Rectal smooth muscle tissue (tissue), 1 donor: ENCODE data around the gene KMT2C.
"Not testable (repeated sequence)": the region's sequence is repeated elsewhere in the genome, so short reads cannot be mapped to it uniquely, and the experiment has no call there.

ENCODE experiments used
- H3K27ac ChIP-seq: one replicate; pipeline ENCODE4 v1.7.0; 2013; ENCODE audit warnings: low read depth, low read length, inconsistent platforms
- H3K27me3 ChIP-seq: one replicate; pipeline ENCODE4 v1.7.0; 2013; ENCODE audit warnings: low read length; ENCODE audit not compliant: control insufficient read depth, insufficient read depth
- H3K36me3 ChIP-seq: one replicate; pipeline ENCODE4 v1.7.0; 2013; ENCODE audit warnings: low read length; ENCODE audit not compliant: control insufficient read depth, insufficient read depth
- H3K4me1 ChIP-seq: one replicate; pipeline ENCODE4 v1.7.0; 2013; ENCODE audit warnings: low read length; ENCODE audit not compliant: control insufficient read depth, insufficient read depth
- H3K4me3 ChIP-seq: one replicate; pipeline ENCODE4 v1.7.0; 2013; ENCODE audit warnings: low read length
- H3K9ac ChIP-seq: one replicate; pipeline ENCODE4 v1.7.0; 2013; ENCODE audit warnings: low read length

The KMT2C gene

GRCh38 chr7:152464312-152465118, 28.7 kb upstream of the KMT2C start:
- Histone ChIP-seq H3K4me3 (peak overlapping the region; percentile 97), H3K27me3 (no peaks in the 10 kb centered on the region), H3K9ac (peak overlapping the region; percentile 68), H3K4me1 (peaks cover 3% of the 10 kb centered on the region), H3K27ac (peak overlapping the region; percentile 99), H3K36me3 (no peaks in the 10 kb centered on the region)

GRCh38 chr7:152463709-152464311, 28.0 kb upstream of the KMT2C start:
- Histone ChIP-seq H3K9ac (peak overlapping the region; percentile 68), H3K27me3 (no peaks in the 10 kb centered on the region)

GRCh38 chr7:152462995-152463708, 27.3 kb upstream of the KMT2C start:
- Histone ChIP-seq H3K27me3 (no peaks in the 10 kb centered on the region), H3K9ac (peak overlapping the region; percentile 25), H3K36me3 (no peaks in the 10 kb centered on the region), H3K4me3 (peak overlapping the region; percentile 88), H3K27ac (peak overlapping the region; percentile 91), H3K4me1 (peaks cover 3% of the 10 kb centered on the region)

More at GRCh38 chr7:152463709-152464311, 28.0 kb upstream of the KMT2C start:
- Histone ChIP-seq H3K36me3 (no peaks in the 10 kb centered on the region), H3K4me1 (peaks cover 3% of the 10 kb centered on the region), H3K4me3 (peak overlapping the region; percentile 97), H3K27ac (peak overlapping the region; percentile 99)

GRCh38 chr7:152459724-152460251, 24.0 kb upstream of the KMT2C start:
- Histone ChIP-seq H3K4me1 (peaks cover 3% of the 10 kb centered on the region), H3K4me3 (no peak overlapping the region), H3K9ac (no peak overlapping the region), H3K27me3 (no peaks in the 10 kb centered on the region), H3K27ac (no peak overlapping the region), H3K36me3 (no peaks in the 10 kb centered on the region)

- Histone ChIP-seq H3K27ac (no peak overlapping the region), H3K36me3 (no peaks in the 10 kb centered on the region), H3K4me3 (no peak overlapping the region), H3K9ac (no peak overlapping the region), H3K4me1 (no peaks in the 10 kb centered on the region), H3K27me3 (no peaks in the 10 kb centered on the region)
Measured at GRCh38 chr7:152451356-152451755, 15.6 kb upstream of the KMT2C start.

GRCh38 chr7:152445386-152446008, 9.7 kb upstream of the KMT2C start:
- not testable (repeated sequence) for H3K27ac ChIP-seq, H3K36me3 ChIP-seq, H3K27me3 ChIP-seq, H3K4me3 ChIP-seq, H3K9ac ChIP-seq, H3K4me1 ChIP-seq

GRCh38 chr7:152443586-152443985, 7.8 kb upstream of the KMT2C start:
- H3K9ac ChIP-seq, result no peak overlapping the region
- H3K27me3 ChIP-seq, result no peaks in the 10 kb centered on the region
- H3K4me1 ChIP-seq, result no peaks in the 10 kb centered on the region
- H3K36me3 ChIP-seq, result no peaks in the 10 kb centered on the region
- H3K4me3 ChIP-seq, result no peak overlapping the region
- H3K27ac ChIP-seq, result no peak overlapping the region

GRCh38 chr7:152442330-152442835, 6.6 kb upstream of the KMT2C start:
- H3K27ac ChIP-seq, result no peak overlapping the region
- H3K4me1 ChIP-seq, result no peaks in the 10 kb centered on the region
- H3K4me3 ChIP-seq, result no peak overlapping the region
- H3K36me3 ChIP-seq, result no peaks in the 10 kb centered on the region
- H3K9ac ChIP-seq, result no peak overlapping the region
- H3K27me3 ChIP-seq, result no peaks in the 10 kb centered on the region

- not testable (repeated sequence) for H3K27ac ChIP-seq, H3K4me3 ChIP-seq, H3K36me3 ChIP-seq, H3K9ac ChIP-seq, H3K4me1 ChIP-seq, H3K27me3 ChIP-seq
Measured at GRCh38 chr7:152441810-152442209, 6.0 kb upstream of the KMT2C start.

- not testable (repeated sequence) for H3K4me1 ChIP-seq, H3K9ac ChIP-seq, H3K36me3 ChIP-seq, H3K27ac ChIP-seq, H3K27me3 ChIP-seq, H3K4me3 ChIP-seq
Measured at GRCh38 chr7:152441168-152441567, 5.4 kb upstream of the KMT2C start.

GRCh38 chr7:152438017-152438416, 2.2 kb upstream of the KMT2C start:
- H3K4me3 ChIP-seq, H3K4me1 ChIP-seq, H3K27ac ChIP-seq, H3K27me3 ChIP-seq, H3K9ac ChIP-seq, H3K36me3 ChIP-seq: not testable (repeated sequence)
